HG02840 (cell line): Measurements from ENCODE around the gene FOXRED2.
A peak's percentile ranks its signal among the peaks of the same experiment; 100 is the strongest.
"Not testable (repeated sequence)": the region's sequence is repeated elsewhere in the genome, so short reads cannot be mapped to it uniquely, and the experiment has no call there.

Experiments
- ATAC-seq: cut with Tn5 transposase; IDR thresholded peaks from one replicate; pipeline ENCODE4 v1.9.1; 2021; ENCODE audit warnings: mild to moderate bottlenecking, moderate library complexity, moderate number of reproducible peaks; ENCODE audit not compliant: unreplicated experiment, low FRiP score

The FOXRED2 gene

DNA sequence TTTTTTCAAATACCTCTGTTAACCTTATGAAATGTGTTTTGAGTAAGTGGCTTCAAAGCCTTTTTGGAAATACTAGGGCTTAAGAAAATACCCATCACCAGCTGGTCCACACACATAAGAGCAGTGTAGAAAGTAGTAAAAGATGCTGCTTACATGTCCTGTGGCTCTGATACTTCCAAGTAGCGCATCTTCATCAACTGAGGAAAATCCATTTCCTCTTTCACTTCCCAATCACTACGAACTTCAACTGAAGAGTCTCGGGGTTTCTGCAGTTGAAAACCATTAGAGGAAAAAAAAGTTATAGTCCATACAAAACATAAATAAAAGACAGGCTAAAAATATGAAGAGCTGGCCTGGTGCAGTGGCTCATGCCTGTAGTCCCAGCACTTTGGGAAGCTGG is 13.6 kb upstream of the FOXRED2 start:
- ATAC-seq, result no peak

DNA sequence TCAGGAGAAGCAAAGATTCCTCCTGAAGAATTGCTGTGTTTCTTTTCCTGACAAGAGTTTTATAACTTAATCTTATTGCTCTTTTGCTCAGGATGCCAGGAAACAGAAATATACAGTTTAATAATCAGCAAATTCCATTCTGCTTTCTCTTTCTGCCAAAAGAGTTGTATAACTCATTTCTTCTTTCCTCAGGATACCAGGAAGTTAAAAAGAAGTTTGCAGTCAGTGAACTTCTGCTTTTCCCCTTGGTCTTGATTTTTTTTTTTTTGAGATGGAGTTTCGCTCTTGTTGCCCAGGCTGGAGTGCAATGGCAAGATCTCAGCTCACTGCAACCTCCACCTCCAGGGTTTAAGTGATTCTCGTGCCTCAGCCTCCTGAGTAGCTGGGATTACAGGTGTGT is 13.1 kb upstream of the FOXRED2 start:
- not testable (repeated sequence) for ATAC-seq

DNA sequence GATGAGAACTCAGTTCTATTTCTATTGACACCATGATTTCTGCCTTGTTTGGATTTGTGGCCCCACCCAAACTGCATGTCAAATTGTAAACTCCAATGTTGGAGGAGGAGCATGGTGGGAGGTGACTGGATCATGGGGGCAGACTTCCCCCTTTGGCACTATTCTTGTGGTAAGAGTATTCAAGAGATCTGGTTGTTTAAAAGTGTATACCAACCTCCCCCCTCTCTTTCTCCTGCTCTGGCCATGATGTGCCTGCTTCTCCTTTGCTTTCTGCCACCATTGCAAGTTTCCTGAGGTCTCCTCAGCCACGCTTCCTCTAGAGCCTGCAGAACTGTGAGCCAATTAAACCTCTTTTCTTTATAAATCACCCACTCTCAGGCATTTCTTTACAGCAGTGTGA is 7.9 kb upstream of the FOXRED2 start:
- ATAC-seq, result no peak

DNA sequence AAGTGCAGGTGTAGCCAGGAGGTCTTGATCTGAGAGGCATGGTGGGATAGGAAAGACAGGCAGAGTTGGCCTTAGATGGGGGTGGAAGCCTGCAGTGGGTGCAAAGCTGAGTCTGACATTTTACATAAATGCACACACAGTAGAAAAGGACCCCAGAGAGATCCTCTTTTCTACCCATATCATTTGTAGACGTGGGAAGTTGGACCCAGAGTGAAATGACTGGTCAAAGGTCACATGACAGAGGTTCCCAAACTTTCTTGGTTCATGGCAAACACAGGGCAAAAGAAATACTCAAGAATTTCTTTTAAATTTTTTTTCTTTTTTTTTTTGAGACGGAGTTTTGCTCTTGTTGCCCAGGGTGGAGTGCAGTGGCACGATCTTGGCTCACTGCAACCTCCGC is 6.2 kb upstream of the FOXRED2 start:
- no peak for ATAC-seq

DNA sequence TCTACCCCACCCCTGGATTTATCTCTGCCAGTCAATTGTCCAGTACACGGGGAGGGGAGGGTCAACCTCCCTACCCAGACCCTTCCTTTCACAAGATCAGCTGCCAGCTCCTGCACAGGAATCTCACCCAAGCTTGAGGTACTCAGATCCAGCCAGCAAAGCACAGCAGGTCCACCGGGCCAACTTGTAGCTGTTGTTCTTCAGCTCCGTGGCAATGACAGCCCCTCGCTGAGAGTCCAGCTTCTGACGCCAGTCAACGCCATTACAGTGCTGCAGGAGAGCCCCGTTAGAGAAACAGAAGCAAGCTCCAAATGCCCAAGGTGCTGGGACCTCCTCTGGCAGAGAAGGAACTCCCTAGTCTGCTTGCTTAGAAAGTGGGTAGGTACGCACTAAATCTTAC is 5.5 kb upstream of the FOXRED2 start:
- ATAC-seq, result no peak

DNA sequence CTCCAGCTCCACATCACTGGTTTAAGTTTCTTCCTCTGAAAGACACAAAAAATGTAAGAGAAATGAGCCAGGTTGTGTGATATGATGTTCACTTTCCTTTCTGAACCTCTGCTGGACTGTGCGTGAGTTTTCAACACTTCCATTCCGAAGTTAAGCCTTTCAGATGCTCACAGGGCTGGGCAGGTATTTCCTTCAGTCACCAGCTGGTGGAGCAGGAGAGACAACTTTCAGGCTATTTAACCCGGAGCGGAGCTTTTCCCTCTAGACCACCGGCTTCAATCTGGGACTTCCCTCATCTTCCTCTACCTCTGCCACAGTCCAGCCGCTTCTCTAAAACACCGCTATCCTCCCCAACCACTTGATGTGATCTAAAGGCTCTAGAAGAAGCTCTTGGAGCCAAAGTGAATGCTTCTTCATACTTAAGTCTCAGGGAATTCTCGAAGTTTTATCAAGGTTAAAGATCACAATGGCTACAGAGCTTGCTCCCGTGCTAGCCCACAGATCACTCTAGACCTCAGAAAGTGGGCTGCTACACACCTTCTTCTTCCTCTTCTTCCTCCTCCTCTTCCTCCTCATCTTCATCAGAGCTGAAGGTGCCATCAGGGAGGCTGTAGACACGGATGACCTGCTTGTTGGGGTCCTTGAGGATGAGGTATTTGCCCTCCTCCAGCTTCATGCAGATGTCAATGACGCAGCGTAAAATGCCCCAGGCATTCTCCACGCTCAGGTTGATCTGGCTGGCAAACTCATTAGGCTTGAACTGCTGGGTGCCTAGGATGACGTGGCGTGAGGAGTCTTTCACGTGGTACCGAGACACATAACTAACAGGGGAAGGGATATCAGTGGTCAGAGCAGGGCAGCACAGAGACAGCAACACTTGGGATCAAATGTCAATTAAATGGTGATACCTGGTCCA is 4.4 kb upstream of the FOXRED2 start:
- no peak for ATAC-seq

DNA sequence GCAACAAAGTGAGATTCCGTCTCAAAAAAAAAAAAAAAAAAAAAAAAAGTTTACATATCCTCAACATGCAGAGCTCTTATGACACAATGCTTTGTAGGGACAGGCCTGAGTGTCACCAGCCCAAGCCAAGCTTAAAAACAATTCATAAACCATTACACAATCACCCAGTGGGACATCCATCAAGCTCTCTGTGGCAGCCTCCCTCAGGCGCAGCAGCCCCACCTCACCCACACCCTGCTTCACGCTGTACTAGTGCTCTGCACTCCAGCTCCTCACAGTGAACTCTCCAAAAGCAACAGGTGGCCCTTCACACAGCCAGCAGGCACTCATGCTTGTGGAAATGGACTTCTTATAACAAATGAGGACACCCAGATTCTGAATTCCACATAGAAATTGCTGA is 3.5 kb upstream of the FOXRED2 start:
- ATAC-seq, result no peak

DNA sequence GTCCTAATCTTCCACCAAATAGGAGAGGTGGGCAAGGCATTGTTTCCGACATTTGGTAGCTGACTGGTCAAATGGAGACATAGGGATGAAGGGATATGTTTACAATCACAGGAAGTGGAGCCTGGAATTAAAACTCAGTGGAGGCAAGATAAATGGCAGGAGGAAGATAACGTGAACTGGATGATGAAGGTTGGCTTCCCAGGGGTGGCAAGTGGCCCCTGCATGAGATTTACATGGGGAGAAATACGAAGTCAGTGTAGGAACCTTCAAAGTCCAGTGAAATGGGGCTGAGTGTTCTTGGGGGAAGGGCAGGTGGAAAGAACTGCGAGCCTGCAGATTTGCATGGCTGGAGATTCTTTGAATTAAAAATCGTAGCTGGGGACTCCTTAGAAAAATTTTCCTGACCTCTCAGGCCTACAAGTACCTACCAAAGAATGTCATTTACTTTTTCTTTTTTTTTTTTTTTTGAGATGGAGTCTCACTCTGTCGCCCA is 724 bp upstream of the FOXRED2 start:
- ATAC-seq, result no peak

DNA sequence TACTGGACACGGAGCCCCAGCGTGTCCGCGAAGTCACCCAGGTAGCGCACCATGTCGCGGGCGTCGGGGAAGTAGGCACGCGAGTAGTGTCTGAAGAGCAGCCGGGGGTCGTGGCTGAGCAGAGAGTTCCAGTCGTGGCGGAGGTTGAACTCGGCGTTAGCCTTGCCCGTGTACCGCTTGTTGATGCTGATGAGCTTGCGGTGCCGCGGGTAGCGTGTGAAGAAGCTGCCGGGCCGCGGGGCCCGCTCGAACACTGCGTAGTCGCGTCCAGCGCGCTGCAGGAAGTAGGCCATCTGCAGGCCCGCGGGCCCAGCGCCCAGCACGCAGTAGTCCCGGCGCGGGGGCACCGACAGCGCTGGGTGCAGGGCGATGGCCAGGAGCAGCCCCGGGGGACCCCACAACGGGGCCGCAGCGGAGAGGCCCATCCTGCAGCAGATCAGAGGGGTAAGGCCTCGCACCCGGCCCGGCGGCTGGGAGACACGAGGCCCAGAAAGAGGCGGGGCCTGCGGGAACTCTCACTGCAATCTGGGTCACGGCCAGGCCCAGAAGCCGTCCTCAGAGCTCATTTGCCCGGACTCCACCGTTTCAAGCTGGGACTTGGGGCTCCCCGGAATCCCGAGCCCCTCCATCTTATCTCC is 723 bp downstream of the FOXRED2 start:
- ATAC-seq, result no peak

DNA sequence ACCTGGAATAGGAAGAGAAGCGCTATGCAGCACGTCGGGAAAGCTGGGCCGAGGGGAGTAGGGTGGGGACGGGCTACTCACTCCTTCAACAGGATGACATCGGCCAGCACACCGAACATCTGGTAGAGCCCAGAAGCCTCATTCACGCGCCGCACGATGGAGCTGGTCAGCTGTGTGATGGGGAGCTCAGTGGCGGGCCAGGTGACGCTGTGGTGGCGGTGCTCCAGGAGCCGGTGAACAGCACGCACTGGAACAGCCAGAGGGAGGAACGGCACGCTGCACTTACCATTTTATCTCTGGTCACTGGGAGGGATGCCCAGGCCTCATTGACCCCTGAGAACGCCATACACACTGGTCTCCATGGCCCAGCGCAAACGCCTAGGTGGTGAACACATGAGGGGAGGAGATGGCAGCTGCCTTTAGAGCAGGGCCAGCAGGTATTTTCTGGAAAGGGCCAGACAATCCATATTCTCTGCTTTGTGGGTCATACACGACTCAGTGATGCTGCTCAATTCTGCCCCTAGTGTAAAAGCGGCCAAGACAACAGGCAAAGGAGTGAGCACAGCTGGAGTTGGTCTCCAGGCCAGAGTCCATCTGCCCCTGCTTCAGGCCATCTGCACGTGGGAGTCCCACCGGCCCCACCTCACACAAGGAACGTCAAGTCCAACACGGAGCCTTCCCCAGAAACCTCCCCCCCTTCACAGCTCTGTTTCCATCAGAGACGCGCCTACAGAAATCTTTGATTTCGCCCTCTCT is 8.8 kb downstream of the FOXRED2 start:
- ATAC-seq, result no peak

DNA sequence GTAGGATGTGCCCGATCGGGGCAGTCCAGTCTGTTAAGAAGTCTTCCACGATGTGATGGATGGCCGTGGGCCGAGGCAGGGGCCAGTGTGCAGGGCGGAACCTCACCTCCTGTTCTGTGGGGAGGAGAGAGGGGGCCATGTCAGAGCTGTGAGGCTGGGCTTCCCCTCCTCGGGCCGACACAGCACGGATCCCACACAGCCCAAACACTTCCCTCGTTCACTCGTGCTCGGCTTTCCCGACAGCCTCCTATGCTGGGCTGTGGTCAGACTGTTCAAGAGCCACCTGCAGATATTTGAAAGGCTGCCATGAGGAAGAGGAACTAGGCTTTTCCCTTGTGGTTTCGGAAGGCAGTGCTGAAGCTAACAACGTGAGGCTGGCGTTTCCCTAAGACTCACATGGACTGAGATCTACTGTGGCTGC is 13.1 kb downstream of the FOXRED2 start:
- no peak for ATAC-seq

DNA sequence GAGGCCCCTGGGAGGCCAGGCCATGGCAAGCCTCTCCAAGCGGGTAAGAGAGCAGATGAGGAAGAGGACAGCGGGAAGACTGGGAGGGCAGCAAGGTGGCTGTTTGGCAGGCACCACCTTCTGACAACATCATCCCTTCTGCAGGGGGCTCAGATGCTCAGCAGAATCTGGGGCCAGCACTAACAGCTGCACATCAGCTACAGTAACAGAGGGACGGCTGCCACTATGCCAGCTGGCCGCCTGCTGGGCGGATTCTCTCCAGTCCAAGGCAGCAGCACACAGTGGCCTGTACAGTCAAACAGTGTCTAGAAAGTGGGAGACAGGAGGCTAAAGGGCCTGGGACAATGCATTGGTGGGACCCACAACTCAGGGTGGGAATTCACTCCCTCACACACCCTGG is 14.7 kb downstream of the FOXRED2 start:
- ATAC-seq, result no peak

DNA sequence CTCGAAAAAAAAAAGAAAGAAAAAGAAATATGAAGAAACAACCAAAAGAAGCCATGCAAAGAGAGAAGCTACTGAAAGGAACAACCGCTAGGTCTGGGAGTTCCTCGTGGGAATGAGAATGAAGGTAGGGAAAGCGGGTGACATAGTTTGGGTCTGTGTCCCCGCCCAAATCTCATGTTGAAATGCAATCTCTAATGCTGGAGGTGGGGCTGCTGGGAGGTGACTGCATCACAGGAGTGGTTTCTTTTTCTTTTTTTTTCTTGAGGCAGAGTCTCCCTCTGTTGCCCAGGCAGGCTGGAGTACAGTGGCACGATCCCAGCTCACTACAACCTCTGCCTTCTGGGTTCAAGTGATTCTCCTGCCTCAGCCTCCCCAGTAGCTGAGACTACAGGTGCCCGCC is 15.7 kb downstream of the FOXRED2 start:
- ATAC-seq, result no peak

DNA sequence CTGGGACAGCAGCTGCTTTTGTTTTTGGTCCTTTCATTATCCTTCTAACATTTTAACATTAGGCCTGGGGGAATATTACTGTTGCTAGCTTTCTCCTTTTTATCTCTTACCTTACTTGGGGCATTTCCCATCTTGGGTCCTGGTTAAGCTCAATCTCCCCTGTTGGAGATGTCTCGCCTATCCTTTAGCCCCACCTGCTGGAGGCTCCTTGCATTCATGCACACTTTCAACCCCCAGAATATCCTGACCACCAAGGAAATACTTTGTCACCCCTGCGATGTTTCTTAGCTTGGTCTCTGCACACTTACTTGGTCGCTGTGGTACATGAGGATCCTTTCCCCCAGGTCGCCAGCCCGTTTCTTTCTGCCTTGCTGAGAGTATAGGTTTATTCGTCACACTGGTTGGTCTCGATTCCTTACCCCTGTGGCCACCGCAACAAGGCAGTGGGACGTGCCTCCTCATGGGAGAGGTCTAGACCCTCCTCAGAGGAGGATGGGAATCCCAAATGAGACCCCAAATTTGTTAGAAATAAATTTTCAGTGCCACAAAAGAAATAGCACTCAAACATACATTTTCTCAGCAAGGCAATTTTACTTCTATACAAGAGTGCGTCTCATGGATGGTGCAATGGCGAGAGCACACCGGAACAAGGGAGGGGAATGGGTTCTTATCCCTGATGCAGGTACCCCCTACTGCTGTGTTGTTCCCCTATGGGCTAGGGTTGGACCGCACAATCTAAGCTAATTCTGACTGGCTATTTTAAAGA is 20.0 kb downstream of the FOXRED2 start:
- no peak for ATAC-seq

DNA sequence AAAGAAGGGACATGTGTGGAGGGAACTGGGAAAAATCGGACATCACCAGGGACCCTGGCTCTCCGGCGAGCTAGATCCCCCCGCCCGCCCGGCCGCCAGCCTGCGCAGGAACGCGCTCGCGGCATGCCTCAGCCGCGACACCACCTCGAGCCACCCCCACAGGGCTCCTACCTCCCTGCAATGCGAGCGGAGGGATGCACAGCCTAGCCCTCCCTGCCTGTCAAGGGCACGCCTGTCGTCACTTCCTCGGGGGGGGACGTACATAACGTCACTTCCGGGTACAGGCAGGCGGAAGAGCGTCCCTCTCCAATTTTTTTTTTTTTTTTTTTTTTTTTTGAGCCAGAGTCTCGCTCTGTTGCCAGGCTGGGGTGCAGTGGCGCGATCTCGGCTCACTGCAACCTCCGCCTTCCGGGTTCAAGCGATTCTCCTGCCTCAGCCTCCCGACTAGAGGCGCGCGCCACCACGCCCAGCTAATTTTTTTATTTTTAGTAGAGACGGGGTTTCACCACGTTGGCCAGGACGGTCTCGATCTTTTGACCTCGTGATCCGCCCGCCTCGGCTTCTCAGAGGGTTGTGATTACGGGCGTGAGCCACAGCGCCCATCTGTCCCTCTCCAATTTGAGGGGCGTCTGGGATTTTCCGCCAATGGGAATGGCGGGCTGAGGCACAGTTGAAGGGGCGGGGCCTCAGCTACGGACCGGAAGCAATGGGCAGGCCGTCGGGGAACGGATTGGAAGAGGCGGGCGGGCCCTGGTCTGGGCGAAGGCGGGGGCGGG is 25.3 kb downstream of the FOXRED2 start, which contains the start of gene TXN2:
Gene TXN2, minus strand, starts transcription at position 248 of the 776 bp plus-strand sequence. CDS start 803 bp downstream, outside the sequence.
- peak; percentile 86 for ATAC-seq

DNA sequence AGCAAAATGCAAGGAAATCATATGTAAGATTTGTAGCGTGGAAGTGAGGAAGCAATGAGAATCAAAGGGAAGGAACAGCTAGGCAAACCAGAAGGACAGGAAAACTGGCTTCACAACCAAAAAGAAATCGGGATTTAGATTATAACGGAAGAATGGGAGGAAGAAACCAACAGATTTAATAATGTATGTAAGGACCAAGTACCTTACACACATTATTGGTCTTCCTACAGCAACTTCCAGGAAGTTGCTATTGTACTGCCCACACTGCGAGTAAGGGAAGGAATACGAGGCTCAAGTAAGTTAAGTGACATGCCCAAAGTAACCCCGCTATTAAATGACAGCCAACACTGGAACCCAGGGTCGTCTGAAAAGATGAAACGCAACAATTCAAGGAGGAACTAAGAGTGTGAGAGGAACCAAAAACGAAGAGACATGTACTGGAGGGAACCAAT is 25.9 kb downstream of the FOXRED2 start:
- no peak for ATAC-seq

DNA sequence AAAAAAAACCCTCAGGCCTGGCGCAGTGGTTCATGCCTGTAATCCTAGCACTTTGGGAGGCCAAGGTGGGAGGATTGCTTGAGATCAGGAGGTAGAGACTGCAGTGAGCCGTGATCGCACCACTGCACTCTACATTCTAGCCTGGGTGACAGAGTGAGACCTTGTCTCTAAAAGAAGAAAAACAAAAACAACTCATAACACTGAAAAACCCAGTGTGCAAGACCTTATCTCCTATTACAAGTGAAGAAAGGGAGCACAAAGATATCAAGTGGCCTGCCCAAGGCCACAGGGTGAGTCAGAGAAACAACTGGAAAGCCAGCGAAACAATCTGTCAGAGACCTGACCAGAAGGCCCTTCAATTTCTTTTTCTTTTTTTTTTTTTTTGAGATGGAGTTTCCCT is 27.9 kb downstream of the FOXRED2 start:
- ATAC-seq, result no peak

DNA sequence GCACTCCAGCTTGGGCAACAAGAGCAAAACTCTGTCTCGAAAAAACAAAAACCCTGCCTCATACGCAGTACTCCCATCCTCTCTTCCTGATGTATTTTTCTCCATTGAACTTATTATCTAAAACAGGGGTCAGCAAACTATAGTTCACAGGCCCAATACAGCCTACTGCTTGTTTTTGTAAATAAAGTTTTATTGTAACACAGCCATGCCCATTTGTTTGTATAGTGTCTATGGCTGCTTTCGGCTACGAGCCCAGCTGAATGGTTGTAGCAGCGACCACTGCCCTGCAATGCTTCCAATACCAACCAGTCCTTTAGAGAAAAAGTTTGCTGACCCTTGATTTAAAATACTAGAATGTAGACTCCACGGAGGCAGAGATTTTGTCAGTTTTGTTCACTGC is 31.5 kb downstream of the FOXRED2 start:
- no peak for ATAC-seq

DNA sequence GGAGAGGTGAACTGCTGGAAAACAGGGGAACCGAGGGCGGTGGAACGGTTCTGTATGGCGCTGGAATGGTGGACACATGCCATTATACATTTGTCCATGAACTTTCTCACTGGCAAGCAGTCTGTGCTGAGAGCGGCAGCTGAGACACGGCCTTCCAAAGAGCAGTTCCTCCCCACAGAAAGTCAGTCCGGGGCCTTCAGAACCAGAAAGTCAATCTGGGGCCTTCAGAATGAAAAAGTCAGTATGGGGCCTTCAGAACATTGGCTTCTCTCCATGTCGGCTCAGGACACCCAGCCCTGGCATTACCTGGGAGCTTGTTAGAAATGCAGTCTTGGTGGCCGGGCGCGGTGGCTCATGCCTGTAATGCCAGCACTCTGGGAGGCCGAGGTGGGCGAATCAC is 34.2 kb downstream of the FOXRED2 start:
- no peak for ATAC-seq
